Dermis blood vessel endothelial cell (primary cell): ENCODE measurements around the gene SLC6A20. TPM values are rescaled to one million over a fixed set of nuclear protein-coding genes. Genes with fewer than 3 reads are reported as not detected.

Experiments used
- DNase-seq: peaks from one replicate; pipeline ENCODE4 v3.0.0; 2010
- total RNA-seq: library from RNA; depleted of rRNA; stranded (reverse); fragments of >200 nt; gene quantifications from 2 replicates; pipeline ENCODE4 v1.2.3, GENCODE V29; 2014

SLC6A20 gene
- total RNA-seq, 1 donor from 2014 or later: not detected

DNA sequence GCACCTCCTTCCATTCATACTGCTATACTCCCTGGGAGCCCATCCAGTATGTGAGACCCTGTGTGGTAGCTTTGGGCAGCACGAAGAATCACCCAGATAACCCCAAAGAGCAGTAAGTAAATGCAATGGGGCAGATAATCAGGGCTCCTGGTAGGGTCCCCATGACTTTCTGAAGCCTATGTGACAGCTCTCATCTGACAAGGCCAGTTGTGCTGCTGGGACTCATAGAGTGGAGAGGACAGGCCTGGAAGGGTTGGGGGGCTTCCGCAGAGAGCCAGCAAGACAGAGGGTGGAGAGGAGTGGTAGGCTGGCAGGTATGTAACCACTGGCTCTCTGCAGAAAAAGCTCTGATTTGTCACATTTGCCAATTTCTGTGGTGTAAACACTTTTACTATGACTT, 3.2 kb upstream of the SLC6A20 start:
- no peak for DNase-seq

DNA sequence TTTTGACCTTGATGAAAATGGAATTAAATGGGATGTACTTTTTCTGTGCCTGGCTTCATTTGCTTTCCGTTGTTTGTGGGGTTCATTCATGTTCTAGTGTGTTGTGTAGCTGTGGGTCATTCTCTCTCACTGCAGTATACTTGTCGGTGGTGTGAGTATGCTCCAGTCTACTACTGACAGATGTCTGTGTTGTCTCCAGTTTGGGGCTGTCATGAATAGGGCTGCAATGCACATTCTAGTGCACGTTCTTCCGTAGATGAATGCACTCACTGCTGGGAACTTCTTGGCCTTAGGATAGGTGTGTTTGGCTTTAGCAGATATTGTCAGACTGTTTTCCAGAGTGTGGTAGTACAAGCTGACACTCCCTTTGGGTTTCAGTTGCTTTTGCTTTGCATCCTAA, 1.7 kb upstream of the SLC6A20 start:
- DNase-seq: no peak

DNA sequence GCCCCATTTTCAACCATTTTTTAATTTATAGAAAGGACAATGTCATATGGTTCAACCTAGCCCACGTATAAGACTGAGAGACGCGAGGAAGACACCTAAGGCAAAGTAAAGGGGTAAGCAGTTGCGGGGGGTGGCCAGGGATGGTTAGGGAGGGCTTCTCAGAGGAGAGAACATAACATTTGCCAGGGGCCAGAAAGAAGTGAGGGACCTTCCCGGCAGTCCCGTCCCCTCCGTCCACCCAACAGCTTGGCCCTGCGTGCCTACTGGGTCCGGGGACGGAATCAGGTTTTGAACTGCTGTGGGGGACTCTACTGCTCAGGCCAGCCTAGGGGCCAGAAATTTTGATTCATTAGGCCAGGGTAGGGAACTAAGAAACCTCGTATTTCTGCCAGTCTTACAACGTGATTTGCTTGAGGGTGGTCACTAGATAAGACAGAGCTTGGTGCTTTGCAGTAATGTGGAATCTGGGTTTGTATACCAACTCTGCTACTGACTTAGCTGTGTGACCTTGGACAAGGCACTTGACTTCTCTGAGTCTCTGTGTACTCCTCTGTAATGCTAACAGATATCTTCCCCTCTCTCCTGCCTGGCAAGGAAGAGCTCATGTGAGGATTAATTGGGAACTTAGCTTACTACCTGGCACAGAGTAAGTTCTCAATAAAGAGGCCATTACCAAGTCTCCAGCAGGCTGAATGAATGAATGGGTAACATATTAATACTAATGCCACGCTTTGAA, 734 bp upstream of the SLC6A20 start:
- DNase-seq: no peak

DNA sequence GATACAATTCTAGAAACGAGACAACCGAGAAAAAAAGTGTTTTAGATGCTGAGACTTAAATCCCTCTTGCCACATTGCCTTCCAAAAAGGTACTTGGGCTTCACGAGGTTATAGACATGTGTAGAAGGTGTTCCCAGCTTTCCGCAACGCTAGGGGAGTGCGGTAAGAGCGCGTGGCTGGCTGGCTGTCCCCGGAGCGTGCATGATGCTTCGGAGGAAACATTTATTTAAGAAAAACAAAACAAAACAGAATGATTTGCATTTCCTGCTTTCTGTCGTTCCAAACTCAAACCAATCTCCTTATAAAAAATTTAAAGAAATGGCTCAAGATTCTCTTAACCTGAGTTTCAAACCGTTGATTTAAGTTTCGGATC, 841 bp downstream of the SLC6A20 start:
- DNase-seq: peak; percentile 8

DNA sequence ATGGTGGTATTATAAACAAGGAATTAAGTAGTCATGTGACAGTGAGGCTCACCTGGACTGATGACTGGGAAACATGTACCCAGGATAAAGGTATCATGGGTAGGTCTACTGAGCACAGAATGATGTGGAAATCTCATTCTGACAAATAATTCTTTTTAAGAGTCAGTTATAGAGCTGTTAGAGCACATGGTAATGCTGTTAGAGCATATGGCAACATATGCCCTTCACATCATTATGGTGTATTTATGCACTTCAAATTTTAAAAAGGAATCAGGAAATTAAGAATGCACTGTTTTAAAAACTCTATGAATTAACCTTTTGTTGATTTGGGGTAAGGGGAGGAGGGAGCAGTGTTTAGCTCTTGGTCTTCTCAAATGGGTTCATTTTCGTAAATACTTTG, 1.7 kb downstream of the SLC6A20 start:
- DNase-seq: no peak

DNA sequence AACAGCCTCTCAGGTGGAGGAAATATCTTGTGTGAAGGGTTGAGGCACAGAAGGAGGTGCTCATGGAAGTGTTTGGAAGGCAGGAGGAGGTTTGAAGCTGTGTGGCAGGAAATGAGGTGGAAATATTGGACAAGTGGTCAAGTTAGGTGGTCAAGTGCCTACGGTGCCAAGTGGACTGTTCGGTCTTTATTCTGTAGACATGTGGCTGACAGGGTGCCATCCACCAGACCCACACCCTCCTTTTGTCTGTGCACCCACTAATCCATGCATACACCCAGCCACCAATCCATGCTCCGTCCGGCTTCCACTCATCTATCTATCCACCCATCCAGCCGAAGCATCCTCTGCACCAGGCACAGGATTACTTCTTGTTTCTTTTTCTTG, 2.2 kb downstream of the SLC6A20 start:
- DNase-seq: no peak

DNA sequence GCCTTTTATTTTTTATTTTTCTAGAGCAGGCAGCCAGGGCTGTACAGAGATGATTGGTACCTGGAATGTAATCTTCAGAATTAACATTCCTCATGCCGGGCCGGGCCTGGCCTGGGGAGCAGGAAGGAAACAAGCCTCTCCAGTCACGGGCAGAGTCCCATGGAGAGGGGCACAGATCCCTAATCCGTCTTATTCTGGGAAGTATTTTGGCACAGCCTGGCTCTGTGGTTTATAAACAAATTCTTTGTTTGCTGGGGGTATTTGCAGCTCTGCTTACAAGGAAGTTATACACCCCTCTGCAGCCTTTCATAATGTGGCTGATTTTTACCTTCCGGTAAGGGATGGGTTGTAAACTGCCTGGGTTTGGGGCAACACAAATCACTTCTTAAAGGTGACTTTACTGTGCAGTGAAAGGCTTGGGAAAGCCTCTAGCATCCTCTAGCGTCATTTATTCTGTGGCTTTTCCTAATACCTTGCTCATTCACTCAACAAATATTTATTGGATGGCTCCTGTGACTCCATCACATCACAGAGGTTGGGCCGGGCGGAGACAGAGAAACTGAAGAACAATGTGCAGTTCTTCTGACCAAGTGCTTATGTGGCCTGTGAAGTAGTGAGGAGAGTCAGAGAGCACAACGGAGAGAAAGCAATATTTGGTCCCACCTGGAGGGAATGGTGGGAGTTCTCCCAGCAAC, 2.7 kb downstream of the SLC6A20 start:
- no peak for DNase-seq

DNA sequence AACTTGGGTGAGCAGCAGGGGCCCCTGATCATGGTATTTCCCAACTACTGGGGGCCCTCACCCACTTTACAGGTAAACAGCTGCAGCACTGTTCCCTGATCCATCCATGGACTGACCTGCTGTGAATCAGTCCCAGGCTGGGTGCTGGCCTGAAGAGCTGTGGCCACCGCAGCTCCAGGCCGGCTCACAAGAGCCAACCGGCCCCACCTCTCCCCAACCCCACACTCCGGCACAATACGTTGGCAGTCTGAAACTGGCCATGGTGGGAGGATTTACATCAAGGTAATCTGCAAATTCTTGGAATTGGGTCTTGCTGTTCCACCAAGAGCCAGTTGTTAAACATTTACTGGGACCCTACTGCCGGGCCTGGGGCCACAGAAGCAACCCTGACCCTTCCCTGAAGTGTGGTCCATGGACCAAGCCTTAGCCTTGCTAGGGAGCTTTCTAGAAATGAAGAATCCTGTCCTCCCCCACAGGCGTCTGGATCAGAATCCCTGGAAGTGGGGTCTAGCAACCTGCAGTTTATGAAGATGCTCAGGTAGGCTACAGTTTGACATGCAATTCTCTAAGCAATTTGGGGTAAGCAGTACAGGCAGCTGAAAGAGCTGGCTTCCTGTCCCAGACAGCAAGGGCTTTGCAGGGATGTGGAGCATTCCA, 3.7 kb downstream of the SLC6A20 start:
- no peak for DNase-seq

DNA sequence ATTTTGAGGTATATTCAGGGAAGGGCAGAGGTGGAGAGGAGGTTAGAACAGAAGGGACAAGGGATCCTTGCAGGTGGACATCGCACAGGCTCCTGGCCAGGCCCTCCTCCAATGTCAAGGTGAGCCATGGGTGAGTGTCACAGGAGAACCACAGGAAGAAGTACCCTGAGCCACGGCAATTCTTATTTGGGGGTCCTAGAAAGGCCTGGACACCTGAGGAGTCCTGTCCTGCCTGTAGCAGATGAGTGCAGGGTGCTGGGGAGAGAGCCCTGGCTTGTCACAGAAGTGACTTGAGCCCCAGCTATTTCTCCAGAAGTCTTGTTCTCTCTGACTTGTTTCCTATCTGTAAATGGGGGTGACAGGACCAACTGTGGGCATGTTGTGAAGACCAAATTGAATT, 4.3 kb downstream of the SLC6A20 start:
- no peak for DNase-seq

DNA sequence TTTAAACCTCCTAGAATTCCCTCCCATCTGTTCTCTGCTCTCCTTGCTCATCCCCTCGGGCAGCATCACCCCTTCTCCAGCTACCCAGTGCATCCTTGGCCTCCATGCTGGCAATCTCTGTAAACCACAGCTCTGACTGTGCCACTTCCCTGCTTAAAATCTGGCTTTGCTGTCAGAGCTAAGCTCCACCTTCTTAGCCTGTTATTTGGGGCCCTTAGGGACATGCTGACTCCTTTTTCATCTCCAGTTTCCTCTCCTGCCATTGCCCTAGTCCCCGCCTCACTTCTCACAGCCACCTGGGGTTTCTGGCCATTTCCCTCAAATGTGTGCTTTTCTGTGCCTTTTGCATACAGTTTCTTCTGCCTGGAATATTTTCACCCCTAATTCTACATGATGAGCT, 5.7 kb downstream of the SLC6A20 start:
- no peak for DNase-seq

DNA sequence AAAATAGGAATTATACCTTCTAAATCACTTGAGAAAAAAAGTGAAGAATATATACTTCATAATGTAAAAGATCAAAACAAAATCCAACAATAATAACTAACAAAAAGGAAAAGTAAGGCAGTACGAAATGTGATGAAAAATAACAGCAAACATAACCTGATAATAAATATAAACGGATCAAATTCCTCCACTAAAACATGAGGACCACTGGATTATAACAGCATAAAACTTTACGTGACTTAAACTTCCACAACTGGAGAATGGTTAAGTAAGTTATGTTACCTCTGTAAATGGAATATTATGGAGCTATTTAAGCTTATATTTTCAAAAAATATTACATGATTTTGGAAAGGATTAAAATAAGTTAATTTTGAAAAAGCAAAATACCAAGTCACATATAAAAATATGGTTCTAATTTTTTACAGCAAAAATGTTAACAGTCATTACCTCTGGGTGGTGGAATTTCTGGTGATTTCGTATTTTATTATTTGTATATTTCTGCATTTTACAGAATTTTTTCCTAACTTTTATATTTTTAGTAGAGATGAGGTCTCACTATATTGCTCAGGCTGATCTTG, 7.0 kb downstream of the SLC6A20 start:
- no peak for DNase-seq

DNA sequence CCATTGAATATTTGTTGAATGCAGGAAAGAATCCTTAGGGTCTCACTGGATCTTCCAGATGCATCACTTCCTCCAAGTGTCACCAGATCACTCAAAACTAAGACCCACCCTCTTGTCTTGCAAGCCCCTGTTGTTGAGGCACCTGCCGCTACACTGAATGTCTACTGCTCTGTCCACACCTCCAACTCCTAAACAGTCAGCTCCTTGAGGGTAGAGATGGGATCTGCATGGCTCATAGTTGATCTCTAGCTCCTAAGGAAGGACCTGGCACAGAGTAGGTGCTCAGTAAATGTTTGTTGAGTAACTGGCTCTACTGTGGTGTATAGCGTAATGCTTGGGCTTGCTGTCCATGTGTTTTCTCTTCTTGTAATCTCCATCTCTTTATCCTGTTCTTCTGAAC, 8.8 kb downstream of the SLC6A20 start:
- DNase-seq: no peak

DNA sequence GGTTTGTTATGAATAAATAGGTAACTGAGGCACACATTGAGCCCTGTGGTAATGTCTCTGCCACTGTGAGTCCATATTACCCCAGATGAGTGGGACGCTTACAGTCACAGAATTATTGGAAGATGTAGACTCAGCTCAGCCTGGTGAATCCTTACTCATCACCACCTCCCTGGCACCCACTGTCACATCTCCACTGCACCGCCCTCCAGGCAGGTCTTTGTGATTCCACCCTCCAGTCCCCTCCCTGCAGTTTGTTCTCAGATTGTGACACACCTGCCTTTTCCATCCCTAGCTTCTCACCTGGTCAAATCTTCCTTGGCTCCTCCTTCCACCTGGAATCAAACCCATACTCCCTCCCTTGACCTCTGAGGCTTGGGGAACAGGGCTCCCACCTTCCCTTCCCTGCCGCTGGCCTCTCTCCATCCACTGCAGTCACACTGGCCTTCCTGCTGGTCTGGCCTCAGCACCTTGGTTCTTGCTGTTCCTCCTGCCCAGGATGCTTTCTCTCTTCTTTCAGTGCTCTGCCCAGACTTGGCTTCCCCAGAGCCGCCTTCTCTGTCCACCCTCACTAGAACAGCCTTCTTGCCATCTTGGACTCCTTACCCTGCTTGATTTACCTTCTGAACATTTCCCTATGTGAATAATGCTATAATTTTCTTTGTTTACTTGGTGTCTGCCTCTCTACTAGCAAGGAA, 9.4 kb downstream of the SLC6A20 start:
- DNase-seq: no peak

DNA sequence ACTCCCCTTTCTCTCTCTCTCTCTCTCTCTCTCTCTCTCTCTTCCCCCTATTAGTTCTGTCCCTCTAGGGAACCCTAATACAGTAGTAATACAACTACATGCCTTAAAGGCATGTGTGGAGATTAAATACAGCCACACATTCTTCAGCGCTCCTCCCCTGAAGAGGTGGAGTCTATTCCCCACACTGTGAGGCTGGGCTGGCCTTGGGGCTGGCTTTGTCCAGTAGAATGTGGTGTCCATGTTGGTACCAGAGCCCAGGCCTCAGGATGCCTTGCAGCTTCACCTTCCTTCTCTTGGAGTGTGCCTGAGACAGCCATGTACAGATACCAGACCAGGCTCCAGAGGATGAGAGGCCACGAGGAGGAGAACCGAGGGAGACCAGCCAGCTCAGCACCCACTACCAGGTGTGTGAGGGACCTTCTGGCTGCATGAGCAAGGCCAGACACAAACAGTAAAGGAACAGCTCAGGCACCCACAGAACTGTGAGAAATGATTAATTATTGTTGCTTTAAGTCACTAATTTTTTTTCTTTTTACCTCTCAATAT, 10.7 kb downstream of the SLC6A20 start:
- no peak for DNase-seq

DNA sequence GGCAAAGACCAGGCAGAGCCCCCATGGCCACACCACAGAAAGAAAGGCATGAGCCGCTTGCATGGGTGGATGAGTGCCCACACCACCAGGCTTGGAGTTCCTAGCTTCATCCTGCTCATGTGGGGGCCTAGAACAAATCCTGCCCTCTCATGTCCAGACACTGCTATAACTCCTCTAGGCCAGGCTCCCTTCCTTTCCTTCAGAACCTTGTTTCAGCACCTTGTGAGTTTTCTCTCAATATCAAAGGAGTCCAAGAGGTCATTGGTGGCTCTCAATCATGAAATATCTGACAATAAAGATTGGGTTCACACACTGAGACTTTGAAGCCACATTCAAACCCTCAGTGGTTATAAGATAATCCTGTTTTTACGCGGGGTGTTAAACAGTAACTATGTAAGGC, 12.7 kb downstream of the SLC6A20 start:
- no peak for DNase-seq

DNA sequence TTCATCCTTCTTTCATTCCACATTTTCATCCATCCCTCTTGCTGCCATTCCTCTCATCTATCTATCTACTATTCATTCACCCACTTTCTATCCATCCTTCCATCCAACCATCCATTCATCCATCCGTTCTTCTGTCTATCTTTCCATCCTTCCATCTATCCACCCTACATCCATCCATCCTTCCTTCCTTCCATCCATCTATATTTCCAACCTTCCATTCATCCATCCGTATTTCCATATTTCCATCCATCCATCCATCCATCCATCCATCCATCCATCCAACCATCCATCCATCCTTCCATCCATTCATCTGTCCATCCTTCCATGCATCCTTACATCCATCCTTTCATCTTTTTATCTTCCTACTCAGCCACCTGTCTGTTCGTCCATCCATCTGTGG, 14.0 kb downstream of the SLC6A20 start:
- no peak for DNase-seq

DNA sequence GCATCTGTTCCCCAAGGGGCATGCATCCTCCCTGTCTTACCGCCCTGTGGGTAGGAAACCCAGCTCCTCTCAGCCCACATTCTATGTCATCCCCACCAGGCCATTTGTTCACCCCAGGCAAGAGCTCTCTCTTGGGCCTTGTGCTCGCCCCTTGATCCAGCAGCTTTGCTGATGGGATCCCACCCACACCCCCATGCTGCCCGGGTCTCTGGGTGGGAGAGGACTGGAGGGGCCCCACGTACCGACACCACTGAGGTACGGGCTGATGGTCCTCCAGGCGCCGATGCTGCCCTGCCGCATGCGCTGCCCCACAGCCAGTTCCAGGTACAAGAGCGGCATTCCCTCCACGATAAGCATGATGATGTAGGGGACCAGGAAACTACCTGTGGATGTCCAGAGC, 14.5 kb downstream of the SLC6A20 start:
- no peak for DNase-seq

DNA sequence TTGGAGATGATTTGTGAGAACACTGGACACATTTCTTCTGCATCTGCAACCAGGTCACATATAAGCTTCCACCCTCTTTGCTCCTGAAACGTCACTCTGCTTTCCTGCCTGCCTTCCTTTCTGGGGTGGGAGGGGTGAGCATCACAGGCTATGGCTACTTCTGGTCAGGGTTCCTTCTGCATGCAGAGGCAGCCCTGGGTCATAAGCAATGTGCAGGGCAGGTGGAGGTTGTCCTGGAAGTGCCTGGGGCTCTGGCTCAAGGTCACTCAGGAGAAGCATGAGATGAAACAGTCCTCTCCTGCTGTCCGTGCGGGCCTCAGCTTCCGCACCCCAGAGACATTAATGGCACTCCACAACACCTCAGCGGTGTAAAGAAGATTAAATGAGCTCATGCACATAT, 15.1 kb downstream of the SLC6A20 start:
- DNase-seq: no peak

DNA sequence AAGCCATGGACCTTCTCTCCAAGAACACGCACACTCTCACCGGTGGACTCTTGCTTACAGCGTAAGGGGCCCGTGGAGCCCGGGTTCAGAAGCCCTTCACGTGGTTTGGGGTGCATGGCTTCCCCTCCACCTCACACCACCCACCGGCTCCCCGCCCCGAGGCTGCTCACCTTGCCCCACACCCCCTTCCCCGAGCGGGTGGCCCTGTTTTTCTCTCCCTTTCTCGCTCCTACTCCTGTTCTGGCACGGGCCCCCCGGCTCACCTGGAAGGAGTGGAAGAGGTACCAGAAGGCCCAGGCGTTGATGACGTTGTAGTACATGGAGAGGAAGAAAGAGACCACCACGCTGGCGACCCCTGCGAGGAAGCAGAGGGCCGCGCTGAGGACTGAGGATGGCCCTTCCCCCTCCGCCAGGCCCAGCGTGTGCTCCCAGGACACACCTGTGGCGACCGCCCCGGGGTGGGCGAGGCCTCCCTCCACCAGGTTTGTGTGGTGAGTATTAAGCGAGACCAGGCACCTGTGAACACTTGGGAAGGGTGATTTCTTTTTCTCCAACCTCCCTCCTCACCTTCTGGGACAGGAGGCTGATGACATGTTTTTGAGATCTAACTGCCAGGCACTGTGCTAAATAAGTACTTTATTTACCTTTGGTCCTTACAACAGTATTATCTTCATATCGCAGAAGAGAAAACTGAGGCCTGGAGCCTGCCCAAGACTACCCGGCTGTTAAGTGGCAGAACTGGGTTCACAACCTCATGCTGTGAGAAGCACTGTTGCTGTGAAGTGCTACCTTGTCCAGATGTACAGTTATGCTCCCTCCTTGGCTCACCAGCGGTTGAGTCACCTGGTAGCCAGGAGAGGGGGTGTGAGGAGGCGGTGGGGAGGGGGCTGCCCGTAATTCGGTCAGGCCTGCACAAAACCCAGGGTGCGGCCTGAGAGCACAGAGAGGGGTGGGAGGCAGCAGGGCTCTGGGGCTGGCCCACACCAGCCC, 16.3 kb downstream of the SLC6A20 start:
- no peak for DNase-seq

DNA sequence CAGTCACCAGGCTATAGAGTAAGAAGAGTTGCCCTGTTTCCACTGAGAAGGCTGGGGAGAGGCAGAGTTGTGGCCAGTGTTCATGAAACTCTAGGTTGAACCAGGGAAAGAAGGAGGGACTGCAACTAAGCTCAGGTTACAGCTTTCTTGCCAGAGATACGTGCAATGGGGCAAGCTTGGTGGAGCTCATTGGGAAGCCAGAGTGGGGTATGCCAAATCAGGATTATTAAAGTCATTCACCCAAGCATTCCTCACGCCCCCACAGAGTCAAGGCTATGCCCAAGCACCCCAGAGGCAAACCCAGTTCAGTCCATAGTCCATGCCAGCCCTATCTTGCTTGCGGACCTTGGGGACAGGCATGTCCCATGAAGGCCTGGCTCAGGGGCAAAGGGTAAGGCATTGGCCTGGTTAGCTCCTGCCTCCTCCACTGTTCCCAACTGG, 17.6 kb downstream of the SLC6A20 start:
- no peak for DNase-seq

DNA sequence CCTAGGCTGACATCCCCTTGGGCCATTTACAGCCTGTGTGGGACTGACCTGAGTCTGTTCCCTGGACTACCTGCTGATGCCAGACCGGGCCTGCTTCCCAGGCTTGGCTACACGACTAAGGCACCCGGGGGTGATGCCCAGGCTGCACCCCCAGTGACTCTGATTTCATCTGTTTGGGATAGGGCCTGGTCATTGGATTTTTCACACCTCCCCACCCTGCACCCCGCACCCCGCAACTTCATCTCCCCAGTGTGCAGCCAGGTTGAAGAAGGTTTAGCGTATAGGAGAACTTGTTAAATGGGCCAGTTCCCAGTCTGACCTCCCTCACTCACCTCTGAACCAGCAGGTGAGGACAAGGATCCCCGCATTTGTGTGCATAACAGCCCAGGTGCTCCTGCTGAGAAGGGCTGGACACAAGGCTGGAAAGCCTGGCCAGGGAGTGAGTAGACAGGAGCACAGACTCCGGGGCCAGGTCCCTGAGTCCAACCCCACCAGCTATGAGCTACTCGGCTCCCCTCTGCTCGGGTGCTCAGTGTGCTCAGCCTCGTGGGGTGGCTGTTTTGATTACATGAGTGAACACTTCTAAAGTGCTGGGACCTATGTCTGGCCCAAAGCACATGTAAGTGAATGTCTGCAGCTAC, 18.5 kb downstream of the SLC6A20 start:
- no peak for DNase-seq
